WTC11 (cell line): ENCODE measurements around the gene OSBP2.

Source experiments
- CTCF ChIP-seq: fragments of 200-600 bp; IDR thresholded peaks from 2 replicates; pipeline ENCODE4 v1.8.0; 2022; ENCODE audit warnings: antibody characterized with exemption
- E2F1 ChIP-seq: sonication (generic); formaldehyde crosslinking; IDR thresholded peaks from 2 replicates; pipeline ENCODE4 v1.8.0; 2022; ENCODE audit warnings: mild to moderate bottlenecking, missing genetic modification reagents

GRCh38 chr22:30705710-30706651 is 11.3 kb downstream of the OSBP2 start:
- TF ChIP-seq CTCF: no peak
- no peak for TF ChIP-seq E2F1 (CRISPR knock-in tag)
